HG03064 (cell line): ENCODE results near the gene LMBRD2.
"Not testable (repeated sequence)": the region's sequence is repeated elsewhere in the genome, so short reads cannot be mapped to it uniquely, and the experiment has no call there.

Experiments used
- ATAC-seq: cut with Tn5 transposase; IDR thresholded peaks from one replicate; pipeline ENCODE4 v1.9.1; 2021; ENCODE audit warnings: low read depth; ENCODE audit not compliant: unreplicated experiment

The LMBRD2 gene

GRCh38 chr5:36162810-36163486 is 11.3 kb upstream of the LMBRD2 start:
- no peak for ATAC-seq

DNA sequence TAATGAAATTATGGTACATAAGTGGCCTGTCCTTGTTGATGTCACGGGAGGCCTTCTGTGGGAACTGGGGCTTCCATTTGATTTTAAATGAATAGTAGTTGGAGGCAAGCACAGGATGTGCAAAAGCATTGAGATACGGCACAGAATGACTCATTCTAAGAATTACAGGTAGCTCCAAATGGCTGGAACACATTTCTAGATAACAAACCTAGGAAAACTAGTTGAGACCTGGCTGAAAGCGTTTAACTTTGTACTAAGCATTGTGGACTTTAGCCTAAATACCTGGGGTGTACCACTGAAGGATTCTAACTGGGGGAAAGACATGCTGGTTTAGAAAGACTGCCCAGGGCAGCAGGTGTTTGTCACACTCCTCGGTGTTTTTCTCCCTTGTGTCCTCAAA is 9.7 kb upstream of the LMBRD2 start:
- ATAC-seq: no peak

DNA sequence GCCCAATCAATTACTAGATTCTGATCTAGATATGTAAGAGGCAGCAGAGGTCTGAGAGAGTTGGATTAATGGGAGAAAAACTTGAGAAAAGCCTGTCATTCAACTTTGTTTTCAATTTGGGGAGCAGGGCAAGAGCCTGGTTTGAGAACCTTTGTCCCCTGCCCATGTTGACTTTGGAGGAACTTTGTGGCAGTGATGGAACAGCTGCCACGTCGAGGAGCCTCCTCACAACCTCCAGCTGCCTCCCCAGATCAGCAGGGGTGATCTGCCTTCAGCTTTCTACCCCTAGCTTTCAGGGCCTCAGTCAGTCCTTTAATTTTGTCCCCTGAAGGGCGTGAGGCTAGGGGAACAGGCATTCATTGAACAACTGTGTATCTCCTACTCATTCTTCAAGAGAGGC is 8.9 kb upstream of the LMBRD2 start:
- no peak for ATAC-seq

GRCh38 chr5:36158144-36158543 is 6.5 kb upstream of the LMBRD2 start:
- ATAC-seq: no peak

- ATAC-seq: no peak
Measured at GRCh38 chr5:36156619-36157018, 4.9 kb upstream of the LMBRD2 start.

GRCh38 chr5:36156121-36156601 is 4.5 kb upstream of the LMBRD2 start:
- no peak for ATAC-seq

- ATAC-seq: no peak
Measured at GRCh38 chr5:36155291-36155690, 3.6 kb upstream of the LMBRD2 start.

DNA sequence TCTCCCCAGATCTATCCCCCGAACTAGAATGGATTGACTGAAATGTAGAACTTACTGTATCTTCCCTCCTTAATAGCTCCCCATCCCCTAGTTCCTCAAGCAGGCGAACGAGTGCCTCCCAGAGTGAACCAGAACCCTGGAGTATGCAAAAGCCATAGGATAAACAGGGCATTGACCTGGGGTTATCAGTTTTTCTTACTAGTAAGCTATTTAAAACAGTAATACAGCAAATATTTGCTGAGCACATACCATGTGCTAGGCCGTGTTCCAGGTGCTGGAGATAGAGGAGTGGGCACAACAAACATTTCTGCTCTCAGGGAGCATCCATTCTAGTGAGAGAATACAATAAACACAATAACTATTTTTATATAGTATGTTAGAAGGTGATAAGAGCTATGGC is 2.0 kb upstream of the LMBRD2 start:
- no peak for ATAC-seq

DNA sequence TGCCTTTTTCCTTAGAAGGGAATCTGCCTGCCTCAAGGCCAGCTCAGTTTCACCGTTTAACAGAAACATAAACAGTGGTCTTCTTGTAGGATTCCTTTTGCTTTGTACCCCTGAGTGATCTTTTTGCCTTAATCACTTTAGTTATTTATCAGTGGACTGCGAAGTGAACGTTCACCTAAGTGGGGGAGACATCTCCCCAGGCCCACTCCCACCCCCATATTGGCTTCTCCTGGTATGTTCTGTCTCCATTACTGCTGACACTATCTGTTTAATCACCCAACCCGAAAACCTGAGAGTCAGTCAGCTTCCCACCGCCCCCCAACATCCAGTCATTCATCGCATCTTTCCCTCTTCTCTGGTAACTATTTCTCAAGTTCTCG is 1.6 kb upstream of the LMBRD2 start:
- no peak for ATAC-seq

DNA sequence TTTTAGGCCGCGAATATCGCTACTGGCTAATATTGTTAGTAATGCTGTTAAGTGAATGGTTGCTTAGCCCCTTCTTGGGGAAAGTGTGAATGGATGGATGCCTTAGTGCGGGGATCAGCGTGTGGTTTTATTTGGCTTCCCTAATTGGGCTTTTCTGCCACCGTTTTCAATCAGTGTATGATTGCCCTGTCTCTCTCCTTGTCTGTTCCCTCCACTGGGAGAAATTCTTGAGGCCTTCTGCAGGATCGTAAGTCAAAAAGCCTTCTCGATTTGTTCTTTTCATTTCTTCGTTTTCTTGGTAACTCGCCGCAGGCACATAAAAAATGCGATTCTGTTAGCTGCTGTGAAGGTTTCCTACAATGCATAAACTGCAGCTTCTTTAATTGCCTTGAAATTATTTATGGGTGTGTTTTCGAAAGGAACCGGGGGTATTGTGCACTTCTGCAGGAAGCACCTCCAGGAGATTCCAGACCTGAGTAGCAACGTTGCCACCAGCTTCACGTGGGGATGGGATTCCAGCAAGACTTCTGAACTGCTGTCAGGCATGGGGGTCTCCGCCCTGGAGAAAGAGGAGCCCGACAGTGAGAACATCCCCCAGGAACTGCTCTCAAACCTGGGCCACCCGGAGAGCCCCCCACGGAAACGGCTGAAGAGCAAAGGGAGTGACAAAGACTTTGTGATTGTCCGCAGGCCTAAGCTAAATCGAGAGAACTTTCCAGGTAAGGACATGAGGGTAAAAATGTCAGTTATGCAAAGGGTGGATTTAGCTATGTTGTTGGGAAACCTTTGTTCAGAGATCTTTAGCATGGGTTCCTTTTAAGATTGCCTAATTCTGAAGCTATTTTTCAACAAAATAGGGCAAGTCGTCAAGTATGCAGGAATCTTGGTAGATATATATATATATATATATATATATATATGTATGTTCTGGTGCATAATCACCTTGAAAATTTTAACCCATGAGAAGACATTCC is 924 bp upstream of the LMBRD2 start:
- peak; percentile 0 for ATAC-seq

DNA sequence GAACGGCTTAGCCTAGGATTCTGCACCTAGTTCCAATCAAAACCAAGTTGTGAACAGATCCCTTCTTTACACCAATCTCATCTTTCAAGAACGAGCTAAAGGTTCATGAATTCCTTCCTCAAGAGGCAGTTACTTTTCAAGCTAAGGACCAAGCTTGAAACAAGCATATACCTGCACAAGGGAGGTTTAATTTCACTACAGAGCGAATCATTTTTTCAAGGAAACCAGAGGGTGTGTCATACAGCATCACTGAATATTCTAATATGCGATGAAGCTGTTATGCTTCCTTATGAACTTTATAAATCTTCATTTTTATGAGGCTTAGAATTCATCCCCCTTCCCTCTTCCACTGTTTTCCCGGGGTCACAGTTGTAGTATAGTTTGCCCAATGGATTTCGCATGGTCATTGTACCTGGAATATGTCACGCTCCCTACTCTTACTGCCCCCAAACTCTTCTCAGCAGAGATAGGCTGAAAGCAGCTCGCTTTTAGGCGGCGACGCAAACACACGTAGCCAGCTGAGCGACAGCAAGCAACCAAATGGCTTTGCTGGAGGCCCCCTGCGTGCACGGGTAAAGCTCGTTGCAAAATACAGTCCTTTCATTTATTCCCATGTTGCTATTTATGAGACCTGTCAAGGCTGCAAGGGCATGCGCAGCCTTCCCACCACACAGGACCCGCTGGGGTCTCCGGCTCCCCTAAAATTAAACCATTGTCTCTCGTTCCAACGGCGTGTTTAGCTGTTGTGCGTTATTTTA is 832 bp downstream of the LMBRD2 start:
- peak; percentile 18 for ATAC-seq

DNA sequence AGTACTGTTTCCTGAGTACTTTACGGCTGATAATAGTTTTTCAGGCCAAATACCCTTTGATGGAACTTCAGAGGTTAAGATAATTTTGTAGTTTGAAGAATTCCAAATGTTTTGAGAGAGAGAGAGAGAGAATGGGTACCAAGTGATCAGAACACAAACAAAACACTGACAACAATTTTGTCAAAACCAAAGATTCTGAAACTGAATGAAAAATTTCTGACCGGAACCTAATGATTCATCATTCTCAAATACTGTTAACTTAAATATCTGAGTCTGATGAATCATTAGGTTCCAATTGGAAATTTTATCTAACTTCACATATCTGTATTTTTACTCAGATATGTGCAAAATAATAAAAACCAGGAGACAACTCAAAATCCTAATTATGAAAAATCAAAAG is 4.0 kb downstream of the LMBRD2 start:
- ATAC-seq: no peak

- no peak for ATAC-seq
Measured at GRCh38 chr5:36146390-36146789, 5.3 kb downstream of the LMBRD2 start.

GRCh38 chr5:36145311-36145710 is 6.4 kb downstream of the LMBRD2 start:
- ATAC-seq: no peak

- no peak for ATAC-seq
Measured at GRCh38 chr5:36138900-36139683, 12.6 kb downstream of the LMBRD2 start.

DNA sequence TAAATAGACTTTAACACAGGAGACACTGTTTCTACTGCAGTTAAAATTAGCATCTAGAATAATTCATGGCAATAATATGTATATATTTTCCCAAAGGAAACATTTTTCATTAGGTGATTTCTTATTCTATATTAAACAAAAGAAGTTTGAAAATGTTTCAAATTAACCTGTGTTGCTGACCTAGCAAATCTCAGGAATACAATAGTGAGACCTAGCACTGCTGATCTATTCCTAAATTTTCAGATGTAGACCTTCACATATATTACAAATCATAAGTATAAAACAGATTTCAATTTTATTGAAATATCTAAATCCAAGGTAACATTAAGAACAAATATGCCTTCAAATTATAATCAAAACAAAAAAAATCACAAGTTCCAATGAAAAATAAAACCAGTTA is 15.1 kb downstream of the LMBRD2 start:
- no peak for ATAC-seq

GRCh38 chr5:36135988-36136387 is 15.7 kb downstream of the LMBRD2 start:
- no peak for ATAC-seq

DNA sequence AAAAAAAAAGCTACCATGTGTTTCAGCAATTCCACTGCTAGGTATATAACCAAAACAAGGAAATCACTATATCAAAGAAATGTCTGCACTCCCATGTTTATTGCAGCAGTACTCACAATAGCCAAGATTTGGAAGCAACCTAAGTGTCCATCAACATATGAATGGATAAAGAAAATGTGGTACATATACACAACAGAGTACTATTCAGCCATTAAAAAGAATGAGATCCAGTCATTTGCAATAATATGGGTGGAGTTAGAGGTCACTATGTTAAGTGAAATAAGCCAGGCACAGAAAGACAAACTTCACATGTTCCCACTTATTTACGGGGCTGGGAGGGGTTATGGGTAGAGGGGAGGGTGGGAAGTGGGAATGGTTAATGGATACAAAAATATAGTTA is 18.7 kb downstream of the LMBRD2 start:
- ATAC-seq: not testable (repeated sequence)

GRCh38 chr5:36129666-36130065 is 22.0 kb downstream of the LMBRD2 start:
- ATAC-seq: not testable (repeated sequence)

GRCh38 chr5:36128795-36129194 is 22.9 kb downstream of the LMBRD2 start:
- no peak for ATAC-seq
